T-helper 2 cell treated with Interferon-gamma antibody and Interleukin-4, amounts not matched to agents 100 ng/mL and 5 ng/mL, for 36 hours (primary cell): Measurements from ENCODE around the gene ZNF57. TPM values are rescaled to one million over a fixed set of nuclear protein-coding genes. Genes with fewer than 3 reads are reported as not detected.

Experiments used
- intact Hi-C: fragments of 100-400 bp; cut with micrococcal nuclease; formaldehyde crosslinking; loops from one replicate; pipeline ENCODE4 v1.15.1; 2023
- total RNA-seq: library from RNA; stranded (reverse); gene quantifications from 2 replicates; pipeline ENCODE4 v1.2.3, GENCODE V29; 2022

ZNF57 gene
- 2.7 and 3.9 TPM in 2 replicates for total RNA-seq

GRCh38 chr19:2900296-2901252 lies at the start of gene ZNF57:
TSS of gene ZNF57 (plus strand) at chr19:2900928. CDS start at chr19:2901046, 118 bp downstream.
- intact Hi-C loops = loop anchor here (2.0 kb wide), 1 partner anchor 44 kb away; the partner anchor contains the start of gene ZNF77

GRCh38 chr19:2852598-2852997 lies 48.1 kb upstream of the ZNF57 start:
- intact Hi-C loops = no loop called here

GRCh38 chr19:2853015-2853606 lies 47.6 kb upstream of the ZNF57 start:
- intact Hi-C loops = no loop called here

GRCh38 chr19:2854849-2855248 lies 45.9 kb upstream of the ZNF57 start:
- intact Hi-C loops = no loop called here

- intact Hi-C loops = no loop called here
These were observed 44.2 kb upstream of the ZNF57 start for GRCh38 chr19:2856457-2857050.

GRCh38 chr19:2858864-2859263 lies 41.9 kb upstream of the ZNF57 start:
- intact Hi-C loops = no loop called here

GRCh38 chr19:2863816-2864215 lies 36.9 kb upstream of the ZNF57 start:
- intact Hi-C loops = no loop called here

- intact Hi-C loops = no loop called here
These were observed 35.2 kb upstream of the ZNF57 start for GRCh38 chr19:2865334-2866100.

- intact Hi-C loops = no loop called here
These were observed 34.2 kb upstream of the ZNF57 start for GRCh38 chr19:2866495-2867024.

- intact Hi-C loops = no loop called here
These were observed 33.4 kb upstream of the ZNF57 start, which contains the start of gene ZNF556 for GRCh38 chr19:2867025-2867991. TSS of gene ZNF556 (plus strand) at chr19:2867335. CDS start at chr19:2867422, 87 bp downstream.

GRCh38 chr19:2869618-2870017 lies 31.1 kb upstream of the ZNF57 start:
- intact Hi-C loops = no loop called here

GRCh38 chr19:2872175-2872574 lies 28.6 kb upstream of the ZNF57 start:
- intact Hi-C loops = loop anchor here (2.0 kb wide), 1 partner anchor 223 kb away; no protein-coding TSS in a partner anchor

GRCh38 chr19:2877398-2878331 lies 23.1 kb upstream of the ZNF57 start:
- intact Hi-C loops = no loop called here

GRCh38 chr19:2883686-2884439 lies 16.9 kb upstream of the ZNF57 start:
- intact Hi-C loops = no loop called here

- intact Hi-C loops = no loop called here
These were observed 15.0 kb upstream of the ZNF57 start for GRCh38 chr19:2885736-2886135.

GRCh38 chr19:2887391-2887914 lies 13.3 kb upstream of the ZNF57 start:
- intact Hi-C loops = no loop called here

GRCh38 chr19:2888731-2889224 lies 11.9 kb upstream of the ZNF57 start:
- intact Hi-C loops = no loop called here
